PFSK-1 (cell line): ENCODE results near the gene CT55. TPM values are rescaled to one million over a fixed set of nuclear protein-coding genes. Genes with fewer than 3 reads are reported as not detected.

Source experiments
- FOXP2 ChIP-seq: optimal IDR thresholded peaks from 2 replicates; pipeline ENCODE3; 2011; ENCODE audit warnings: borderline replicate concordance, control low read depth, inconsistent platforms; ENCODE audit not compliant: insufficient read depth; ENCODE audit errors: extremely low read length, extremely low read depth
- POLR2AphosphoS5 ChIP-seq: IDR thresholded peaks from 2 replicates; pipeline ENCODE4 v1.6.1; 2012; ENCODE audit warnings: low read depth, mild to moderate bottlenecking, control low read depth, low read length, moderate library complexity
- SIN3A ChIP-seq: IDR thresholded peaks from 2 replicates; pipeline ENCODE4 v1.6.1; 2012; ENCODE audit warnings: mild to moderate bottlenecking, low read length, moderate library complexity, borderline replicate concordance; ENCODE audit not compliant: insufficient read depth
- TAF1 ChIP-seq: IDR thresholded peaks from 2 replicates; pipeline ENCODE4 v1.6.1; 2012; ENCODE audit warnings: low read length, control low read depth, borderline replicate concordance; ENCODE audit not compliant: insufficient read depth
- polyA plus RNA-seq: library from polyadenylated mRNA; unstranded; fragments of >200 nt; gene quantifications from one replicate; pipeline ENCODE4 v1.2.1, GENCODE V29; 2012; ENCODE audit warnings: low read depth, missing spikeins; ENCODE audit not compliant: insufficient read length
- TF ChIP-seq, protein P1 (sequence below), 2 experiments: IDR thresholded peaks; 2 replicates each; pipeline versions ENCODE4 v1.6.1 to v1.8.0; 2011 to 2012; ENCODE audit warnings: low read depth in 2 of 2, low read length in 2 of 2, control low read depth in 1 of 2, inconsistent platforms in 1 of 2, mild to moderate bottlenecking in 1 of 2, moderate library complexity in 1 of 2; ENCODE audit not compliant: insufficient read depth in 1 of 2

CT55 gene, protein sequence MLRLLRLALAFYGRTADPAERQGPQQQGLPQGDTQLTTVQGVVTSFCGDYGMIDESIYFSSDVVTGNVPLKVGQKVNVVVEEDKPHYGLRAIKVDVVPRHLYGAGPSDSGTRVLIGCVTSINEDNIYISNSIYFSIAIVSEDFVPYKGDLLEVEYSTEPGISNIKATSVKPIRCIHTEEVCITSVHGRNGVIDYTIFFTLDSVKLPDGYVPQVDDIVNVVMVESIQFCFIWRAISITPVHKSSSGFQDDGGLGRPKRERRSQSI
- polyA plus RNA-seq, result not detected

DNA sequence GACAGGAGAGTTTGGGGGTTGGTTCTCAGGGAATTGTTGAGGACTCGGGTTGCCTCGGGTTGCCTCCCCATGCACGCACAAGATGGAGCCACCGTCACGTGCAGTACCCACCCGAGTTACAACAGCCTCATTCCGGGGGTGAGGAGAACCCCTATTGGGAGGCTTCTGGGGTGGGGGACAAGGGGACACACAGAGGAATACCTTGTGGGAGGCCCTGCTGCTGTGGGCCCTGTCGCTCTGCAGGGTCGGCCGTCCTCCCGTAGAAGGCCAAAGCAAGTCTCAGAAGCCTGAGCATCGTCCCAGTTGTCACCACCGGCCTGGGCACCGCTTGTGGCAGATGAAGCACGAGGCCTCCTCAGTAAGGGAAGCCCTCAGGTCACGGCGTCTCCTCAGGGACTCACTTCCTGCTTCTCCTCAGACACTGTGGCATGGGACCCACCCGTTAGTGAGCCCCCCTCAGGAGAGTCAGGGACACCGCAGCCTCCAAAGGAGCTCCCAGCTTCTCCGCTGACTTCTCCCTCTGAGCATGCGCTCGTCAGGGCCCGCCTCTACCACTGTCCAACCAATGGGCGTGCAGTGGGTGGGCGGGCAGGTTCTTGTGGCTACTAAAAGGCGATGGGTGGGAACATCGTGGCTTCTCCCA lies at the start of gene CT55:
CT55 (minus strand) TSS at position 522 of the 643 bp plus-strand sequence; CDS start at position 295, 227 bp downstream.
- no peak for TF ChIP-seq FOXP2
- TF ChIP-seq, protein P1, sequence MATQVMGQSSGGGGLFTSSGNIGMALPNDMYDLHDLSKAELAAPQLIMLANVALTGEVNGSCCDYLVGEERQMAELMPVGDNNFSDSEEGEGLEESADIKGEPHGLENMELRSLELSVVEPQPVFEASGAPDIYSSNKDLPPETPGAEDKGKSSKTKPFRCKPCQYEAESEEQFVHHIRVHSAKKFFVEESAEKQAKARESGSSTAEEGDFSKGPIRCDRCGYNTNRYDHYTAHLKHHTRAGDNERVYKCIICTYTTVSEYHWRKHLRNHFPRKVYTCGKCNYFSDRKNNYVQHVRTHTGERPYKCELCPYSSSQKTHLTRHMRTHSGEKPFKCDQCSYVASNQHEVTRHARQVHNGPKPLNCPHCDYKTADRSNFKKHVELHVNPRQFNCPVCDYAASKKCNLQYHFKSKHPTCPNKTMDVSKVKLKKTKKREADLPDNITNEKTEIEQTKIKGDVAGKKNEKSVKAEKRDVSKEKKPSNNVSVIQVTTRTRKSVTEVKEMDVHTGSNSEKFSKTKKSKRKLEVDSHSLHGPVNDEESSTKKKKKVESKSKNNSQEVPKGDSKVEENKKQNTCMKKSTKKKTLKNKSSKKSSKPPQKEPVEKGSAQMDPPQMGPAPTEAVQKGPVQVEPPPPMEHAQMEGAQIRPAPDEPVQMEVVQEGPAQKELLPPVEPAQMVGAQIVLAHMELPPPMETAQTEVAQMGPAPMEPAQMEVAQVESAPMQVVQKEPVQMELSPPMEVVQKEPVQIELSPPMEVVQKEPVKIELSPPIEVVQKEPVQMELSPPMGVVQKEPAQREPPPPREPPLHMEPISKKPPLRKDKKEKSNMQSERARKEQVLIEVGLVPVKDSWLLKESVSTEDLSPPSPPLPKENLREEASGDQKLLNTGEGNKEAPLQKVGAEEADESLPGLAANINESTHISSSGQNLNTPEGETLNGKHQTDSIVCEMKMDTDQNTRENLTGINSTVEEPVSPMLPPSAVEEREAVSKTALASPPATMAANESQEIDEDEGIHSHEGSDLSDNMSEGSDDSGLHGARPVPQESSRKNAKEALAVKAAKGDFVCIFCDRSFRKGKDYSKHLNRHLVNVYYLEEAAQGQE (IDR thresholded peaks at IDR 0.05; ENCODE audit: insufficient read depth in 1 of 2, low read depth in 2 of 2, low read length in 2 of 2), result no peak
- no peak for TF ChIP-seq POLR2AphosphoS5
- TF ChIP-seq SIN3A, result no peak
- no peak for TF ChIP-seq TAF1

DNA sequence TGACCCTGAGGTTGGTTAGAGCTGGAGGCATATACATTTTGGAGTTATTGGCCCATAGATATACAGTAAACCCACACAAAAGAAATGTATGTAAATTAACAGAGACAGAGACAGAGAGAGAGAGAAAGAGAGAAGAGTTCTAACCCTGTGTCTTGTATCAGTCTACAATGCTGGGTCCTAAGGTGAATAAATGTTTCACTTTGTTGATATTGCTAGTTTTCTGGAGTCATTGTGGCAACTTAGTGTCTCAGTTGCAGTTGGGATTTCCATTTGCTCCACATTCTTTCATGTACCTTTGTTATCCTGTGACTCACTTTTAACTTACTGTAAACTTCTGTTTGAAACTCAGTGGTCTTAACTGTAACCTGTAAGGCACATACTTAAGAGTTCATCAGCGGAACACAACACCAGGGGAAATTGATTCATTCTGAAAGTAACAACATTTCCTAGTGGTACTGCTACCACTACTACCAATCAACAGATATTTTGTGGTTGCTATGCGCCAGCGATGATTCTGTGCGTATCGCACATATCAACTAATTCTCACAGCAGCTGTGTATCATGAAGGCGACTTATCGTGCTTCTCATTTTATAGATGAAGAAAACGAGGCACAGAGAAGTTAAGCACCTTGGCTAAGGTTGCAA lies 42.1 kb upstream of the CT55 start:
- TF ChIP-seq TAF1, result no peak
- no peak for TF ChIP-seq FOXP2
- TF ChIP-seq, protein P1 (IDR thresholded peaks at IDR 0.05; ENCODE audit: insufficient read depth in 1 of 2, low read depth in 2 of 2, low read length in 2 of 2), result no peak
- no peak for TF ChIP-seq SIN3A

DNA sequence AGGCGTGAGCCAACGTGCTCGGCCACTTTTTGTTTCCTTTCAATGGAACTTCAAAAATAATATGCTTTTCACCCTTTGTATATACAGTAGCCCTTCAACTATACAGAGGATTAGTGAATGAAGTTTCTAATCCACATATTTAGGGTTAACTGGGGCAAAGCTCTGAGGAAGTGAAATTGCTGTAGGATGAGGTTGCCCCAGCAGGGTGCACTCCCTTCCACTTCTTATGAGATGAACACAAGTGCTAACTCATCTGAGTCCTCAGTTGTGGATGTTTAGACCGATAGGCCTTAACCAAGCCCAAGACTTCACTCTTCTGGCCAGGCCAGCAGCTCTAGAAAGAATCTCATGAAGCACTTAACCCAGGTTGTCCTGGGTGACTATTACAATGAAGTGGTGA lies 29.1 kb upstream of the CT55 start:
- TF ChIP-seq, protein P1 (IDR thresholded peaks at IDR 0.05; ENCODE audit: insufficient read depth in 1 of 2, low read depth in 2 of 2, low read length in 2 of 2), result no peak
- TF ChIP-seq SIN3A, result no peak
- TF ChIP-seq FOXP2, result no peak
- no peak for TF ChIP-seq TAF1
- no peak for TF ChIP-seq POLR2AphosphoS5

DNA sequence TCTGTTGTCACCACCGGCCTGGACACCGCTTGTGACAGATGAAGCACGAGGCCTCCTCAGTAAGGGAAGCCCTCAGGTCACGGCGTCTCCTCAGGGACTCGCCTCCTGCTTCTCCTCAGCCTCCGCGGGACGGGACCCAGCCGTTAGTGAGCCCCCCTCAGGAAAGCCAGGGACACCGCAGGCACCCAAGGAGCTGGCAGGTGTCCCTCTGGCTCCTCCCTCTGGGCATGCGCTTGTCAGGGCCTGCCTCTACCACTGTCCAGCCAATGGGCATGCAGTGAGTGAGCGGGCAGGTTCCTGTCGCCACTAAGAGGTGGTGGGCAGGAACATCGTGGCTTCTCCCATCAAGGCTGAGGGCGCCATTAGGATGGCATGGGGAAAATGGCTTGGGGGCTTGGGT lies 23.5 kb upstream of the CT55 start:
- TF ChIP-seq FOXP2 (no peak), SIN3A (no peak), TAF1 (no peak), POLR2AphosphoS5 (no peak)
- TF ChIP-seq, protein P1 (IDR thresholded peaks at IDR 0.05; ENCODE audit: insufficient read depth in 1 of 2, low read depth in 2 of 2, low read length in 2 of 2), result no peak
